M059J (cell line): Measurements from ENCODE around the gene CPLANE1. TPM values are rescaled to one million over a fixed set of nuclear protein-coding genes. Genes with fewer than 3 reads are reported as not detected.
"Not testable (repeated sequence)": the region's sequence is repeated elsewhere in the genome, so short reads cannot be mapped to it uniquely, and the experiment has no call there.

Experiments
- DNase-seq: peaks from one replicate; pipeline ENCODE4 v3.0.0-alpha.2; 2012; ENCODE audit warnings: low read depth
- total RNA-seq: library from RNA; depleted of rRNA; stranded (reverse); fragments of >200 nt; shearing (Covaris generic); gene quantifications from 2 replicates; pipeline ENCODE4 v1.2.3, GENCODE V29; 2014; rRNA removed

Gene CPLANE1
- 7.2 and 20.2 TPM in 2 replicates for total RNA-seq

DNA sequence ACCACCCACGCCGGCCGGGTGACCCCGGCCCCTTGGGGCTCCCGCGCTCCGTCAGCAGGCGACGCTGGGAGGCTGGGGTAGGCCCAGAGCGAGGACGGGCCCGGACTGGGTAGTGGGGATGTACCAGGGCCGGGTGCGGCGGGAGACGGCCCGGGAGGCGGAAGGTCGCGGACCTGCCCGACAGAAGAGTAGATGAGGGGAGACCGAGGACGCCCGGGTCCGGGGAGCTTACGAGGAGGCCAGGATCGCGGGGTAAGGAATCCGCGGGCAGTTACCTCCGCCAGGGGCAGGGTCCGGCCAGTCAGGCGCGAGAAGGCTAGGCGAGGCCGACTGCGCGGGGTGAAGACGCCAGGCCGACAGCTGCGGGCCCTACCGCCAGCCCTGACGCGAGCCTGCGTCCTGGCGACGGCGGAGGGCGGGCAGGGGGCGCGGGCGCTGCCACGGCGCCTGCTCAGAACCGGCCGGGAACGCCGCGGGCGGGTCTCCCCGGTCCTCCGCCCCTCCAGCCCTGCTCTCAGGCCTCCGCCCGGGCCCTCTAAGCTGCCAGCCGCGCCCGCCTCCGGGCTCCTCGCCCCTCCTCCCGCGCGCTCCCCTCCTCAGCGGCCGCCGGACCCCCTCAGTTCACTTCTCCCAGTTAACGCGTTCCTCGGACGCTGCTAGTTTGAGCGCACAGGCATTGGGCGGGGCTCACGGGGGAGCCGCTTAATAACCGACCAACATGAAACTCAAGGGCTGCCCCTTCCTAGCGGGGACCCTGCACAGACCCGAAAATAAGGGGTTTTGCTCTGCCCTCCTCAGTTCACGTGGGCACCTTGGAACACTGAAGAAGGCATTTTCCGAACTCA is at the start of gene CPLANE1:
CPLANE1 (minus strand) TSS at position 407 of the 845 bp plus-strand sequence. CDS start 1,678 bp downstream, outside the sequence.
- peak; percentile 74 for DNase-seq

DNA sequence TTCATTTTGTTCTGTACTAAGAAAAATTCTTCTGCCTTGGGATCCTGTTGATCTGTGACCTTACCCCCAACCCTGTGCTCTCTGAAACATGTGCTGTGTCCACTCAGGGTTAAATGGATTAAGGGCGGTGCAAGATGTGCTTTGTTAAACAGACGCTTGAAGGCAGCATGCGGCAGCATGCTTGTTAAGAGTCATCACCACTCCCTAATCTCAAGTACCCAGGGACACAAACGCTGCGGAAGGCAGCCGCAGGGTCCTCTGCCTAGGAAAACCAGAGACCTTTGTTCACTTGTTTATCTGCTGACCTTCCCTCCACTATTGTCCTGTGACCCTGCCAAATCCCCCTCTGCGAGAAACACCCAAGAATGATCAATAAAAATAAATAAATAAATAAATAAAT is 47.1 kb upstream of the CPLANE1 start:
- DNase-seq = not testable (repeated sequence)

DNA sequence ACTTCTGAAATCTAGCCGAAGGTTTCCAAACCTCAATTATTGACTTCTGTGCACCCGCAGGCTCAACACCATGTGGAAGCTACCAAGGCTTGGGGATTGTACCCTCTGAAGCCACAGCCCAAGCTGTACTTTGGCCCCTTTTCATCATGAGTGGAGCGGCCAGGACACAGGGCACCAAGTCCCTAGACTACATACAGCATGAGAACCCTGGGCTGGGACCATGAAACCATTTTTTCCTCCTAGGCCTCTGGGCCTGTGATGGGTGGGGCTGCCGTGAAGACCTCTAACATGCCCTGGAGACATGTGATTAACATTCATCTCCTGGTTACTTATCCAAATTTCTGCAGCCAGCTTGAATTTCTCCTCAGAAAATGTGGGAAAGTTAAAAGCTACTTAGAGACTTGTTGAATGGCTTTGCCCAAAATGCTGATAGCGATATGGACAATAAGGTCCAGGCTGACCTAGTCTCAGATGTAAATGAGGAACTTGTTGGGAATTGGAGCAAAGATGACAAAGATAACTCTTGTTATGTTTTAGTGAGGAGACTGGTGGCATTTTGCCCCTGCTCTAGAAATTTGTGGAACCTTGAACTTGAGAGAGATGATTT is 34.1 kb upstream of the CPLANE1 start:
- DNase-seq = no peak

GRCh38 chr5:37275511-37275910 is 26.3 kb upstream of the CPLANE1 start:
- no peak for DNase-seq

DNA sequence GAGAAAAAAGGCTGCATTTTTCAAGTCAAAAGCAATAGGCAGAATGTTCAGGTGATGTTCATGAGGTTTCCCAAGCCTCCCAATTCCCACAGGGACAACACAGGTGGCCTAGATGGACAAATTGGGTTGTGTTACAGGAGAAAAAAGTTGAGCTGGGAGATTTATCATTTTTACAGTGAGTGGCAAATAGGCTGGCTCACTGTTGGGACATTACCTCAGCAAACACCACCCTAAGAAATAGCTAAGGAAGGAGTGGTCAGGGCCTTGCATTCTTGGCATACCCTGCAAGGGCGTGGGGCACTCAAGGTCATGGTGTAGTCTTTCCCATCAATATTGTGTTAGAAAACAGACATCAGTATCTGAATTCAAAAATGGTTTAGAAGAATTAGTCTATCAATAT is 23.3 kb upstream of the CPLANE1 start:
- DNase-seq = peak; percentile 74

GRCh38 chr5:37268100-37268499 is 18.9 kb upstream of the CPLANE1 start:
- not testable (repeated sequence) for DNase-seq

GRCh38 chr5:37255774-37256358 is 6.7 kb upstream of the CPLANE1 start:
- DNase-seq = no peak

DNA sequence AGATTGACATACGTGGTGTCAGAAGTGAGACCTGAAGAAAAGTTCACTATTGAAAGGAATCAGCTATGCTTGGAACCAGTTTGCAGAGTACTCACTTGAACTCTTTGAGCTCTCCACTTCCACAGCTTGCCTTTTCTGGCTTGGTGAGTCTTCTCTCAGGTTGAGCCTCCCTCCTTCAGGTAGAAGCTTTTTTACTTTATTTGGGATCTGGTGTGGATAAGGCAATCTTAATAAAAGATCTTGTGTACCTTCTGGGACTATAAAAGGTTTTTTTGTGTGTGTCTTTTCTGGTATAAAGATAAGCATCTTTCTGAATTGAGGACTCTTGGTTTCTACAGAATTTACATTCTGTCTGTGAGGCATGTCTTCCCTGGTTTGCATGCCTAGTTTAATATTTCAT is 5.4 kb upstream of the CPLANE1 start:
- DNase-seq = no peak

- no peak for DNase-seq
These were observed 2.5 kb upstream of the CPLANE1 start for GRCh38 chr5:37251665-37252064.

GRCh38 chr5:37249815-37250164 is 614 bp upstream of the CPLANE1 start:
- peak; percentile 2 for DNase-seq

- peak; percentile 21 for DNase-seq
These were observed 681 bp downstream of the CPLANE1 start for GRCh38 chr5:37248421-37248969.

DNA sequence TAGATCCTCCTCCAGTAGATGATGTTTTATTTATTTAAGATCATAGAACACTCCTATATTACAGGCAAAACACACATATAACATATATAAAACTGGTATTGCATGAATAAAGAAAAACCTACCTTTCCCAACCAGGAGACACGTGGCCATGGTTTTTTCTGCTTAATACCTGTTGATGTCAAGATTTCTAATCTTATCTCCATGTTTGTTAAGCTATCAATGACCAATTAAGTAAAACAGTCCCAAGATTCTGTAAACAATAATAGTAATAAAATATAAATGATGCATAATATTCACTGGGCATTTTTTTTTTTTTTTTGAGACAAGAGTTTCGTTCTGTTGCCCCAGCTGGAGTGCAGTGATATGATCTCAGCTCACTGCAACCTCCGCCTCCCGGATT is 1.7 kb downstream of the CPLANE1 start:
- DNase-seq = no peak

GRCh38 chr5:37247036-37247435 is 2.1 kb downstream of the CPLANE1 start:
- DNase-seq = no peak

DNA sequence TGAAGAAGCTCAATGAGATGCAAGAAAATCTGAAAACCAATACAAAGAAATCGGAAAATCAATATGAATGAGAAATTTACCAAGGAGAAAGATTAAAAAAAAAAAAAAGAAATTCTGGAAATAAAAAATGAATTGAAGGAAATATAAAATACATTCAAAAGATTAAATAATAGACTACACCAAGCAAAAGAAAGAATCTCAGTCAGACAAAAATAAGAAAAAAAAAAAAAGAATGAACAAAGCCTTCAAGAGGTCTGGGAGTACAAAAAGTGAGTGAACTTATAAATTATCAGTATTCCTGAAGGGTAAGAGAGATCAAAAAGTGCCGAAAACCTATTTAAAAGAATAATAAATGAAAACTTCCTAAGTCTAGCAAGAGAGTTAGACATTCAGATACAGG is 14.9 kb downstream of the CPLANE1 start:
- no peak for DNase-seq

GRCh38 chr5:37226377-37226776 is 22.8 kb downstream of the CPLANE1 start:
- no peak for DNase-seq

DNA sequence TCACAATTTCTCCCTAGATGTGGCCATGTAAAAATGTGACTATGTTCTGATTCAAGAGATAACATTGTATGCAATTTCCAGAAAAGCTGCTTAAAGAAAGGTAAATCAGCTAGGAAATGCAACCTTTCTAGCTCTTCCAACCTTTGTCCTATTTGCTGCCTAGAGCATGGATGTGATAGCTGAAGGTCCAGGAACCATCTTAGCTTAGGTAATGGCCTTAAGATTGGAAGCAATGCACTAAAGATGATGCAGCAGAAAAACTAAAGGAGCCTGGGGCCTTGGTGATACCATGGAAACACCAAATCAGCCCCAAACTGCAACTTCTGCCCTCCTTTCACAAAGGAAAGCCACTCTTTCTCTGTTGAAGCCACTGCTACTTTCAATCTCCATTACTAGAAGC is 27.0 kb downstream of the CPLANE1 start:
- DNase-seq = no peak

DNA sequence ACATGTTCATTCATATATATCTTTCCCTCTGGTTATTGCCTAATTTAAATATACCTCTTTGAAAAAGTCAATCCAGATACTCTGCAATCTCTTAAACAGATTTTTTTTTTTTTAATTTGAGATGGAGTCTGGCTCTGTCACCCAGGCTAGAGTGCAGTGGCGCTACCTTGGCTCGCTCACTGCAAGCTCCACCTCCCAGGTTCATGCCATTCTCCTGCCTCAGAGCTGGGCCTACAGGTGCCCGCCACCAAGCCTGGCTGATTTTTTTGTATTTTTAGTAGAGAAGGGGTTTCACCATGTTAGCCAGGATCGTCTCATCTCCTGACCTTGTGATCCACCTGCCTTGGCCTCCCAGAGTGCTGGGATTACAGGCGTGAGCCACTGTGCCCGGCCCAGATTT is 28.8 kb downstream of the CPLANE1 start:
- not testable (repeated sequence) for DNase-seq

DNA sequence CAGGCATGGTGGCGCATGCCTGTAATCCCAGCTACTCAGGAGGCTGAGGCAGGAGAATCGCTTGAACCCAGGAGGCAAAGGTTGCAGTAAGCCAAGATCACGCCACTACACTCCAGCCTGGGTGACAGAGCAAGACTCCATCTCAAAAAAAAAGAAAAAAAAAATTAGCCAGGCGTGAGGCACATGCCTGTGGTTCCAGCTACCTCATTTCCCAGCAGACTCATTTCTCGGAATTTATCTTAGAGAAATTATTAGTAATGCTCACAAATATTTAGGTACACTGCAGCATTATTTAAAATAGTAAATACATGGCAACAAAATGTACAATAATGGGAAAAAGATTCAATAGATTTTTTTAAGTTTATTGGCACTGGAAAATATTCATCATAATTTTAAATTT is 29.8 kb downstream of the CPLANE1 start:
- not testable (repeated sequence) for DNase-seq

DNA sequence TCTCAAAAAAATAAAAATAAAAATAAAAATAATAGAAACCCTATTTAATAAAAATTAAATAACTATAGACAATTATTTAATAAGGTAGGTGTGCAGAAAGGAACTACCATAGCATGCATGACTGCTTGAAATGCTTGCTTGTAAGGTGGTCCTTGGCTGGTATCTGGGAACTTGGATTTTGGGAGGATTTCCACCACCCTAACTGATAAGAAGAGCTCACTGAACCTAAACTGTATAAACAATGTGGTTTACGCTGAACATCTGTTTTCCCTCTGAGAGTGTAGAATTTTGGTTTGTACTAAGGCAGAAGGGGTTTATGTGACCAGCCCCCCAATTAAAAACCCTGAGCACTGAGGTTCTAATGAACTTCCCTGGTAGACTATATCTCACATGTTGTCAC is 31.2 kb downstream of the CPLANE1 start:
- no peak for DNase-seq

DNA sequence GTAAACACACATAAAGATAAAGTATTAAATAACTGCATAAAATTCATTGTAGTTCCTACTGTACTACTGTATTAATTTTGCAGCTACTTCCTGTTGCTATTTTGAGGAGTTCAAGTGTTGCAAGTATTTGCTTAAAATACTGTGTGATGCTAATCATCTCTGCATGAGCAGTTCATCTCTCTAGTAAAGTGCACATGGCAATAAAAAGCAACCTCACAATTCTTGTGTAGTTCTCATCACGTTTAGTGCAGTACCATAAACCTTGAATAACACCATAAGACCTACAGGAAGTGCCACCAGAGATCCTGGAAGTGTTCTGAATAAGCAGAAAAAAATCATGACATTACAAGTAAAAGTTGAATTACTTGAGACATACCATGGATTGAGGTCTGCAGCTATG is 34.6 kb downstream of the CPLANE1 start:
- no peak for DNase-seq

GRCh38 chr5:37212096-37212495 is 37.1 kb downstream of the CPLANE1 start:
- no peak for DNase-seq

- DNase-seq = no peak
These were observed 37.5 kb downstream of the CPLANE1 start for GRCh38 chr5:37211661-37212060.
